HG03097 (cell line): ENCODE data around the gene EGR4.
"Not testable (repeated sequence)": the region's sequence is repeated elsewhere in the genome, so short reads cannot be mapped to it uniquely, and the experiment has no call there.

ENCODE experiments used
- ATAC-seq: cut with Tn5 transposase; IDR thresholded peaks from one replicate; pipeline ENCODE4 v1.9.1; 2021; ENCODE audit not compliant: unreplicated experiment, low FRiP score

EGR4 gene

DNA sequence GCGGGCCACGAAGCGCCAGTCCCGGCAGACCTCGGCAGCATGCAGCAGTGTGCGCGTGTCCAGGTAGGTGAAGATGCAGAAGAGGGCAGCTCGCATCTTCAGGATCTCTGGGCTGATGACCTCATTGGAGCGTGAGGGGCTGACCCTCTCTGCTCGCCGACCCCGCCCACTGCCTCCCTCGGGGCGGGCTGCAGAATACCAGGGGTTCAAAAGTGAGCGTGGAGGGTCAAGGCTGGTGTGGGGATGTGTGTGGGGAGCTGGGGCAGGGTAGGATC, 29.1 kb downstream of the EGR4 start:
- ATAC-seq, result no peak

DNA sequence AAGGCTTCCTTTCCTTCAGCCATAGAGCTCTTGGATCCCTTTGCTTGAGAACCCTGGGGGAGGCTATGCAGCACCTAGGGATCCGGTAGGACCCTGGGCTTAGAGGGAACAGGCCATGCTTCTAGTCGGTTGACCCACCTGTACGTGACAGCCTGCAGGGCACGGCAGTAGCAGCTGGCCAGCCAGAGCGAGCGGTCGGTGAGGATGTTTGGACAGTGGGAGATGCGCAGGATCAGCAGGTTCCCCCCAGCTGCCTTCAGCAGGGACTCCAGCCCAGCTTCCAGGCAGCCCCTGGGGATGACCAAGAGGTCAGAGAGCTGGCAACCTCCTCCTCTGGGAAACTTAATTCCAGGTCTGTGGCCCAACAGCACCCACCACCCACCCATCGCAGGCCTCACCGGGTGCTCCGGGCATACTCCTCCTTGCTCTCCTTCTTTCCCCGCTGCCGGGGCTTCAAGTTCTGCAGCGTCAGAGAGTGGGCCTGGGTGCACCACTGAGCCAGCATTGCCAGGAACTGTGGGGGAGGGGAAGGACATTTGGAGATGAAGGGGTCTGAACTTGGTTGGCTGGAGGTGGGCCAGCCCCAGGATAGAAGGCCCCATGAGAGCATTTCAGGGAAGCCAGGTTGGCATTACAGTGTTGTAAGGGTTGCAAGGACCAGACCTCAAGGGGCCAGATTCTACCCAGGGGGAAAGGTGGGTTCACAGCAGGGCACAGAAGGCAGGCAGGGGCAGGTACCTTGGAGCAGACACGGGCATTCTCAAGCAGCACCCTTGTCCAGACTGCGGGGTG, 29.6 kb downstream of the EGR4 start:
- ATAC-seq, result no peak

DNA sequence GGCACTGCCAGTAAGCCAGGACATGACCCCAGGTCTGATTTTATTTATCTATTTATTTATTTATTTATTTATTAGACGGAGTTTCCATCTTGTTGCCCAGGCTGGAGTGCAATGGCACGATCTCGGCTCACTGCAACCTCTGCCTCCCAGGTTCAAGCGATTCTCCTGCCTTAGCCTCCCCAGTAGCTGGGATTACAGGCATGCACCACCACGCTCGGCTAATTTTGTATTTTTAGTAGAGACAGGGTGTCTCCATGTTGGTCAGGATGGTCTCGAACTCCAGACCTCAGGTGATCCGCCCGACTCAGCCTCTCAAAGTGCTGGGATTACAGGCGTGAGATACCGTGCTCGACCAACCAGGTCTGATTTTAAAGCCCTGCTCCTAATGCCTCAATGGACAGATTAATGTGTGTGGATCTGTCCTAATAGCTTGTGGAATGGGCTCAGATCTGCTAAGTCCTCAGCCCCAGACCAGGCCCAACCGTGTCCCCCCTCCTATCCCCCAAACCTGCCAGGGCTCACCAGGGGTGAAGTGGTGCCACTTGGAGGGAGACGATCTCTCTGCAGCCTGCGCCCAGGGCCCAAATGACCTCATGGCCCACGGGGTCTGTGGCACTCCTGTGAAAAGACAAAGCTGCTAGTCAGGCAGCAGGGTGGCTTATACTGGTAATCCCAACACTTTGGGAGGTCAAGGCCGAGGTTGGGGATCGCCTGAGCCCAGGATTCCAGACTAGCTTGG, 30.5 kb downstream of the EGR4 start:
- not testable (repeated sequence) for ATAC-seq

DNA sequence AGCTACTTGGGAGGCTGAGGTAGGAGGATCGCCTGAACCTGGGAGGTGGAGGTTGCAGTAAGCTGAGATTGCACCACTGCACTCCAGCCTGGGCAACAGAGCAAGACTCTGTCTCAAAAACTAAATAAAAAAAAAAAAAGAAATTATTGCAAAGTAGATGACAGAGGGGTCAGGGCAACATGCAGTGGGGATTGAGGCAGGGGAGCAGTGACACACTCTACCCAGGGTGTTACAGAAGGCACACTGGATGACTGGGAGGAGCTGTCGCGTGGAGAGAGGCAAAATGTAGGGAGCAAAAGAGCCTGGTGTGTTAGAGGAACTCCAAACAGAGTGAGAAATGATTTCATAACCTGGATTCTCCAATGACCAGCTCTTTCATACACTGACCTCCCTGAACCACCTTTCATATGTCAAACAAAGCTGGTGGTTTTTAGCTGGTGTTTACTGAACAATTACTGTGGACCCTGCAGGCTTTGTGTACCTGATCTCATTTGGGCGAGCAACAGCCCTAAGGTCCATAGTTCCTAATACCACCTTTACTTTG, 31.2 kb downstream of the EGR4 start:
- ATAC-seq, result no peak

DNA sequence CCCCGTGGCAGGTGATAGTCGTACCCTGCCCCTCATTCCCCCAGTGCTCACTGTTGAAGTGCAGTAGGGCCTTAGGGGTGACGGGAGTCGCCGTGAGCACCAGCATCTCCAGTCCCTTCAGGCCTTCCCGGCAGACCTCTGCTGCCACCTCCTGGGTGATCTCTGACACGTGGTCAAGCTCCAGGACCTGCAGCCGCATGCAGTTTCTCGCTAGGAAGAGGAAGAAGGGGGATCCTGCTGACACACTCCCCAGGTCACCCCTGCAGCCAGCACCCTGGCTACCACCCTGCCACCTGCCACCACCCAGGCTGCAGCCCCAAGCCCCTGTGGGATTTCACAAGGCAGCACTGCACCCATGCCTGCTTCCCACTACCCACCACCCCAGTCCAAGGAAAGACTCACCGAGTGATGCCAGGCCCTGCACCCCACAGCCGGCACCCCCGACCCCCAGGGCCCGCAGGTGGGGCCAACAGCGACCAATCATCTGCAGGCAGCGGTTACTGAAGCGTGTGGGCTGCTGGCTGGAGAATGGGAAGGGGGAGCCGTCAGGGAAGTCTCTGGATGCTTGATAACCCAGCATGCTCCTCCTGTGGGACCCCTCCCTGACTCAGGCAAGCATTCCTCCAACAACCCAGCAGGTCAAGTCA, 32.9 kb downstream of the EGR4 start:
- ATAC-seq, result no peak

DNA sequence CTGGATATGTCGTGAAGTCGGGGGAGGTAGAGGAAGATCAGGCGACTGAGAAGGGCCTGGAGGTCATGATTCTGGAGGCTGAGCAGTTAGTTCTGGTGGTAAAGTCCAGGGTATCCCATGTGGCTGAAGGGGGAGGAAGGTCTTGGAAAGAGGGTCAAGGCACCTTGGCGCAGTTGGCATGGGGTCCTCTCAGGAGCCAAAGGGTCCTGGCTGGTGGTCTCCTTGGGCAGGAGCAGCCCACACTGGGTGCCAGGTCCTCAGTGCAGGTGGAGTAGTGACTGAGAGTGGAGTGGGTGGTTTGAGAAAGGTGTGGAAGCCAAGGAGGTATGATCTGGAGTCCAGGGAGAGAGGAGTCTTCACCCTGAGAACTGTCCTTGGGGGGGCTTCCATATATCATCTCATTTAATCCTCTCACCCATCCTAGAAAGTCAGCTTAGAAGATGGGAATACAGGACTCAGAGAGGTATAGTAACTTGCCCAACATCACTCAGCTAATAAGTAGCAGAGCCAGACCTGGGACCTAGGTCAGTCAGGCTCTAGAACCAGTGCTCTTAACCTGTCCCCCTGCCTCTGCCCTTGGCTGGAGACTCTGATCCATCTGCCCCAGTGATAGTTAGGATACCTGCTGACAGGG, 33.5 kb downstream of the EGR4 start:
- ATAC-seq, result no peak

DNA sequence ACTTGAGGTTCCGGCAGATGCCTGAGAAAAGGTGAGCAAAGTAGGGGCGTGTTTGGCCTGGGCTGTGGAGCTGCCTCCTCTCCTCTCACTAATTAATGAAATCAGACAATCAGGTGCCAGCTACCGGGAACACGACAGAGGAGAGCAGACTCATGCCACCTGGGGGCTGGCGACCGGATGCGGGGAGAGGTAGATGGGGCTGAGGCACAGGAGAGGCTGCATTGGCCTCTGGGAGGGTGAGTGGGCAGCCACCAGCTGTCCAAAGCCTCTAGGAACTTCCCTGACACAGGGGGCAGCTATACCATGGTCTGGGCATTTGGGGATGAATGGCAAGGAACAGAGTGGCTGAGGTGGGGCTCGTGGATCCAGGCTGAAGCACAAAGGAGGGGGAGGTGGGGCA, 34.1 kb downstream of the EGR4 start:
- no peak for ATAC-seq

DNA sequence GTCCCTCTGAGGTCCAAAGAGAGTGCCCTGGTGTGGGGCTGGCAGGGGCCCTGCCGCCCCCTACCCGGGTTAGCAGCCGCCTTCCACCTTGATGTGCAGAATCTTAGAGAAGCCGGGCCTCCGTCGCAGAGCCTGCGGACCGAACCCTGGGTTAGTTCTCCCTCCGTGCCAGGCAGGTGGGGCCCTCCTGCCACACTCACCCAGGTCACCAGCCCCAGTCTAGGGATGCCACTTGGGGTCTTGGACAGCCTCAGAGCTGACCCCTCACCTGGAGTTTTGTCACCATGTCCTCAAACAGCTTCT, 34.5 kb downstream of the EGR4 start:
- ATAC-seq, result no peak

DNA sequence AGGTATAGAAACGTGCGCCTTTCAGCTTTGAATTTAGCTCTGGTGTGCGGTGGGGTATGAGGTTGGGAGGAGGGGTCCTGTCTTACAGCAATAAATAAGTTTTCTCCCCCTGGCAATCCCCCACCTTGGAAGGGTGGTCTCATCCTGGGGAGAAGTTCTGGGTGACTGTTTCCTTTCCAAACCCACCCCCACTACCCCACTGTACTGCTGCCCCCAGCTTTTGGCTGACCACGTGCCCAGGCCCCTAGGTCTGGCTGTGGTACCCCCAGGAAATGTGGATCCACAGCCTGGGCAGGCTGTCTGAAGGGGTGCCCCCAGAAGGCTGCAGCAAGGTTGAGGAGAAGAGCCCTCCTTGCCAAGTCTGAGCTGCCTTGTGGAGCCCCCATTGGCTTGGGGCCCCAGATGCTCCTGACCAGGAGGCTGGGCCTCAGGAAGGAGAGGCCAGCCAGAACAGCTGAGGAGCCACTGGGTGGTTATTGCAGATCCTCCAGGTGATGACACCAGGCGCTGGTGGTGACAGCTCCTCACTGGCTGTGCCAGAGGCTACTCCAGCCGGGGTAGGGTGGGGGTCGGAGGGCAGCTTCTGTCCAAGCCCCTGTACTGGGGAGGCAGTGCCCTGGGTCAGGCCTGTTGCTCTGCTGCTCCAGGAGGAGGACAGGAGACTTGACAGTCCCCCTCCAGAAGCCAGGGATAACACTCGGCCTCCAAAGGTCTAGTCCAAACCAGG, 35.0 kb downstream of the EGR4 start:
- no peak for ATAC-seq

DNA sequence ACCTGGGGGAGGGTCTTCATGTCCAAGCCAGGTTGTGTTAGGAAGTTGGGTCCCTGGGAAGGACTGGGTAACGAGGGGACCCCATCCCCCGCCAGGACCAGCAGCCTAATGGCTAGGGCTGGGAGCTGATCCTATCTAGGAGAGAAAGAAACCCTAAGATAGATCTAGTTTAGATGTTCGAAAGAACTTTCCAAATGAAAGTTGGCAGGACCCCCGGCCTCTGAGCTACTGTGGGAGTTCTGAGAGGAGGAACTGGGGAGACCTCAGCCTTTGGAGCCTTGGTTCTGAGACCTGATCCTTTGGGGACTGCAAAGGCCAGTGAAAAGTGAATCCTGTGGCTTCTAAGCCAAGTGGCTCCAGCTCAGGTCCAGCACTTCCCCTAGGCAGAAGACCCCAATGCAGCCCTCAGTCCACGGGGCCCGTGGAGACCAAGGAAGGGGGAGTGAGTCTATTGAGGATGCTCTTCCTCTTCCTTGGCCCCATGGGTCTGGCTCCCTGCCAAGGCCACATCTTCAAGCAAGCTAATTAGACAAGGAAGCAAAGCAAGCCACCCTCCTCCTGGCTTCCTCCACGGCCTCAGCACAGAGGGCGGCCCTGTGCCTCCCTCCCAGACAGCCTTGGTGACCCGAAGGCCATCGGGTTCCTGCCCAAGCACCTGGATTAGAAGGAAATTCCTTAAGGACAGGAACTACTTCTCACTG, 35.8 kb downstream of the EGR4 start:
- no peak for ATAC-seq

DNA sequence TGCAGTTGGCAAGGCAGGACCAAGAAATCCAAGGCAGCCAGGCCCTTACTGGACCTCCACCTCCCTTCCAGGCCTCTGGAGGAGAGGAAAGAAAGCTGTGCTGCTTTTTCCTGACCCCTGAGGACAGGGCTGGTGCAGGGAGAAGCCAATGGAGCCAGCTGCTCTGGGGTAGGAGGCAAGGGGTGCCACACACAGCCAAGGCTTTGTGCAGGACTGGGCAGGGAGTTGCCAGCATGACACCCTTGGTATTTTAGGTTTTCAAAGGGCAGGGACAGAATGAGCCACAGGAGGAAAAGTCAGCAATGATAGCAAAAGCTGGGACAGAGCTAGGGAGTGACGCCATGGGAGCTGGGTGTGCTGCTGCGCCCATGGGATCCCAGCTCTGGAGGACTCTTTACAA, 36.3 kb downstream of the EGR4 start:
- ATAC-seq, result no peak

DNA sequence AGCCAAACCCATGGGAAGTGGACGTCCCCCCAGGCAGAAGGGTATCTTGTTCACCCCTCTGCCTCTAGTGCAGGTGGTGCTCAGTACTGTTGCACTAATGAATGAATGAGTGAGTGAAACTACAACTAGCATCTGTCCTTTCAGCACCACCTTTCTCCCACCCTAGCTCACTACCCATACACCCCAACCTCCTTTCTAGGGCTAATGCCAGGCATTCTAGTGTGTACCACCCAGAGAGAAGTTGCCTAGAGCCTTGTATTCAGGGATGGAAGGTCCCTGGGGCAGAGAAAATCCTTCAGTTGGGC, 36.8 kb downstream of the EGR4 start:
- no peak for ATAC-seq

DNA sequence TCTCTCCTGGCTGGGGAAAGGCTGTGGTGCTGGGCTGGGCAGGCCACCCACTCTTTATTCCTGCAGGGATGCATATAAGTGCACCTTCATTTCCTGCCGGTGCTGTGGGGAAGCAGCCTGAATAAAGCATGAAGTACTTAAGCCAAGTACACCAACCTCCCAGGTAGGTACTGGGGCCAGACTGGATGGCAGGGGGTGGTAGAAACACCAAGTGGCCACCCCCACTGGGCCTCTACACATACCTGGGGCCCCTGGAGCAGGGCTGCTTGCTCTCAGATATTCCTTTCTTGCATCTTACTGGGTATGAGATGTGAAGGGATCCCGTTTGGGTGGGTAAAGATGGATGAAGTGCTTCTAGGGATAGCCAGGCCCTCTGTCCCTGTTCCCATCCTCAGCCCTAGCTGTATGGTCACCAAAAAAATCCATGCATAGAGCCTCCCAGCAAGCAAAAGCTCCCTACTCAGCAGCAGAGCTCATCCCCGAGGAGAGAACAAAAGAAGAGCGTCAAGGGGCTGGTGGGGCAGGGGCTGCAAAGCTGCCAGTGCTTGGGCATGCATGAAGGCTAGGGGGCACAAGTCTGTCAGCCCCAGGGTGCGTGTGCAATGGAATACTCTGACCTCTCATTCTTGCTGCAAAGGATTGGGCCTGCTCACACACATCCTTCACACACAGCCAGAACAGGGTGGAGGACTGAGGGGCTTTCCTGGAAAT, 37.3 kb downstream of the EGR4 start:
- no peak for ATAC-seq

DNA sequence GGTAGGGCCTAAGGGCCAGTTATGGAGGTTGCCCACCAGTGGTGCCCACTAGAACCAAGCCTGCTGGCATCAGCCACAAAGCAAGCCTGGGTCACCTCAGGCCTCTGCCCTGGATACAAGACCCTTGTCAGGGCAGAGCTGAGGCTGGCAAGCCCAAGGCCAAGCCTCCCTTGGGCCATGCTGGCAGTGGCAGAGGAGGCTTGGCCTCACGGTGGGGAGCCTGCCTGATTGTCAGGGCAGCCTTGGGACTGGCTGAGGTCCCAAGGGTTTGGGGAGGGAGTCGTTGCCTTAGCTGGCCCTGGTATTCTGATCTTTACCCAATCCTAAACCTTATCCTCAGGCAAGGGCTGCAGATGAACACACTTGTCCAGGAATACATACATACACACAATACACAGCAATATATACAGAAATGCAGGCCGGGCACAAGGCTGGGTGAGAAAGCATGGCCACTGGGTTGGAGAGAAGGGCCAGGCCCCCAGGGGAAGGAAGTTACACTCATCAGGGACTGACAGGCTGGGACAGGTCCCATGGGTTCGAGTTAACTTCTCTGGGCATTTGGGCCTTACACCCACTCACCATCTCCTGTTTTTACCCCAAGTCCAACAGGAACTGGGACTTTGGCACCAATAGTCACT, 38.2 kb downstream of the EGR4 start:
- no peak for ATAC-seq

DNA sequence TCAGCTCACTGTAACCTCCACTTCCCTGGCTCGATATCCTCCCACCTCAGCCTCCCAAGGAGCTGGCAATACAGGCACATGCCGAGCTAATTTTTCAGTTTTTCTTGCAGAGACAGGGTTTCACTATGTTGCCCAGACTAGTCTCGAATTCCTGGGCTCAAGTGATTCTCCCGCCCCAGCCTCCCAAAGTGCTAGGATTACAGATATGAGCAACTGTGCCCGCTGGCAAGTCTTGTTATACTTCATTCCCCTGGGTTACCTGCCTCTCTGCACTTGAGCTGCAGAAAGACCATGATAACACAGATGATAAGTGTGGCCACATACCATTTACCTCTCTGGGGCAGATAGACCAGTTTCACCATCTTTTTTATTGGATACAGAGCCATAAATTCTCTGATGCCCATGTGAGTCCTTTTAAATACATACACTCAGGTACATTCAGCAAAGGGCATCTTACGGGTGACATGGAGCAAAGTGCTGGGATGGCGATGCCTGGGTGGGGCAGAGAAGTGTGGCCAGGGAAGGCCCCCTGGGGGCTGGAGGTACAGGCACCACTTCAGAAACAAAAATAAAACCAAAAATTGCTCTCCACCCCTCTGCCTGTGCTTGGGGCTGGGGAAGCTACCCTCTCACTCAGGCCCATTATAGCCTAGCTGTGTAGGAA, 38.9 kb downstream of the EGR4 start:
- ATAC-seq, result no peak

DNA sequence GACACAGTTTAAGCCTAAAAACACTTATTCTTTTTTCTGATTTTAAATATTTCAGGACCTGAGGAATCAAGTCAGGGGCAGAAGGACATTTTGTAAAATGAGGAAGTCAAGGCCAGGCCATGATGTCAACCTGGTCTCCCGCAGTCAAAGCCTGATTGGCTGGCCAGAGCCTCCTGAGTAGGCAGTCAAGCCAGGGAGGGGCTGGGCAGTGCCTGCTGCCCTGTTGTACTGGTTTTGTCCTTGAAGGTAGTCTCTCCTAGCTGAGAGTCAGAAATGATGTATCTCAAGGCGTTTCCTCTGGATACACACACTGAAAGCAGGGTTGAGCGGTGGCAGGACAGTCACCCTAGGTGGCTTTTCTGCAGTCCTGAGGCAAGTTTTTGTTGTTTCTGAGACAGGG, 39.4 kb downstream of the EGR4 start:
- no peak for ATAC-seq

DNA sequence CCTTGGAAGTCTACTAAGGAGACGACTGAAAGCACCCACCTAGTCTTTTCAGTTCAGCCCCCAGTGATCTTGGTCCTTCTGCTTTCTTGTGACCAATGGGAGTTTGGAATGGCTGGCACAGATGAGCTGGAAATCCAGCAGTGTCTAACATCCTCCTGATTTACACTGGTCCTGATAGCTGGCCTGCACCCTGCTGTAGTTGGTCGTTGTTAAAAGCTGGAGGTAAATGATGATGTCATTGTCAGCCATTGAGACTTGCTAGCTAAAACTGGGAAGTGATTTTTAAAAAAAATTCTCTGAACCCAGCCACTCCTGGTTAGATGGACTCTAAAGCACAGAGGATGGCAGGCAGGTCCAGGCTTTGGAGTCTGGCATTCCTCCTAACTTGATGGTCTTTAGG, 39.9 kb downstream of the EGR4 start:
- no peak for ATAC-seq

DNA sequence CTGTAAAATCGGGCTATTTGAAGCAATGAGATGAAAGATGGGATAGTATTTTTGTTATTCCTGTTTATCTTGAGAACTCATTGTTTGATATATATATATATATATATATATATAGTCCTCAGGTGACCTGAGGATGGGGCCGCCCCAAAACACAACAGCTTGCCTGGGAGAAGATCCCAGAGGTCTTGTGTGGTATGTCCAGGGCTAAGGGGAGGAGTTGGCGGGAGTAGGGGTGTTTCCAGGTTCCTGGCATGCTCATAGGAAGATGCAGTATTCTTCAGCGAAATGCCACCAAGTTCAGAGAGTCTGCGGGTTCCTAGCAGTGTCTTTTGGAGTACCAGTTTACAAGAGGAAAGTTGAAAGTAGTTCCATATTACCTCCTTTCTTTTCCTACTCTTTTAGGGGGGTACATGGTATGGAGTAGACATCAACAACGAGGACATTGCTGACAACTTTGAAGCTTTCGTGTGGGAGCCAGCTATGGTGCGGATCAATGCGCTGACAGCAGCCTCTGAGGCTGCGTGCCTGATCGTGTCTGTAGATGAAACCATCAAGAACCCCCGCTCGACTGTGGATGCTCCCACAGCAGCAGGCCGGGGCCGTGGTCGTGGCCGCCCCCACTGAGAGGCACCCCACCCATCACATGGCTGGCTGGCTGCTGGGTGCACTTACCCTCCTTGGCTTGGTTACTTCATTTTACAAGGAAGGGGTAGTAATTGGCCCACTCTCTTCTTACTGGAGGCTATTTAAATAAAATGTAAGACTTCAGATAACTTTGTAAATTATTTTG, 40.9 kb downstream of the EGR4 start:
- ATAC-seq, result no peak
